AG09309 (cell line): ENCODE measurements around the gene STK31.
"Not testable (repeated sequence)": the region's sequence is repeated elsewhere in the genome, so short reads cannot be mapped to it uniquely, and the experiment has no call there.

Experiments used
- DNase-seq: peaks from one replicate; pipeline ENCODE4 v3.0.0-alpha.2; 2010; ENCODE audit warnings: low read depth
- H3K4me3 ChIP-seq: 2 replicates; pipeline ENCODE4 v1.5.1; 2011; ENCODE audit warnings: mild to moderate bottlenecking, low read depth, low read length, moderate library complexity; ENCODE audit not compliant: control insufficient read depth
- TF ChIP-seq, protein P1 (sequence below): IDR thresholded peaks from 2 replicates; pipeline ENCODE4 v1.5.1; 2011; ENCODE audit warnings: mild to moderate bottlenecking, low read depth, low read length, inconsistent platforms; ENCODE audit not compliant: insufficient read depth, control insufficient read depth; ENCODE audit errors: missing control alignments

The STK31 gene

DNA sequence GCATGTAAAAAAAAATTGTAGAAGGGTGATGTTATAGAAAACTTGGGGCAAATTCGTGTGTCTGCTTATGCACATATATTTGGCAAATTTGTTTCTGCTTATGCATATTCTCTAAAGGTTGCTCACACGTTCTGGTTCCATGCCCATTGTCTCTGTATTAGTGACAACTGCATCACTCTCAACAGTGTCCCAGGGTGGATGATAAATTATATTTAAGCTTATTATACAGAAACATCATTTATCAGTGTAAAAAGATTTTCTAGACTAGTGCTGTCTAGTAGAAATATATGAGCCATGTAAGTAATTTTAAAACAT lies 4.1 kb downstream of the STK31 start:
- DNase-seq: no peak
- TF ChIP-seq, protein P1, sequence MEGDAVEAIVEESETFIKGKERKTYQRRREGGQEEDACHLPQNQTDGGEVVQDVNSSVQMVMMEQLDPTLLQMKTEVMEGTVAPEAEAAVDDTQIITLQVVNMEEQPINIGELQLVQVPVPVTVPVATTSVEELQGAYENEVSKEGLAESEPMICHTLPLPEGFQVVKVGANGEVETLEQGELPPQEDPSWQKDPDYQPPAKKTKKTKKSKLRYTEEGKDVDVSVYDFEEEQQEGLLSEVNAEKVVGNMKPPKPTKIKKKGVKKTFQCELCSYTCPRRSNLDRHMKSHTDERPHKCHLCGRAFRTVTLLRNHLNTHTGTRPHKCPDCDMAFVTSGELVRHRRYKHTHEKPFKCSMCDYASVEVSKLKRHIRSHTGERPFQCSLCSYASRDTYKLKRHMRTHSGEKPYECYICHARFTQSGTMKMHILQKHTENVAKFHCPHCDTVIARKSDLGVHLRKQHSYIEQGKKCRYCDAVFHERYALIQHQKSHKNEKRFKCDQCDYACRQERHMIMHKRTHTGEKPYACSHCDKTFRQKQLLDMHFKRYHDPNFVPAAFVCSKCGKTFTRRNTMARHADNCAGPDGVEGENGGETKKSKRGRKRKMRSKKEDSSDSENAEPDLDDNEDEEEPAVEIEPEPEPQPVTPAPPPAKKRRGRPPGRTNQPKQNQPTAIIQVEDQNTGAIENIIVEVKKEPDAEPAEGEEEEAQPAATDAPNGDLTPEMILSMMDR: no peak
- H3K4me3 ChIP-seq: no peak overlapping the region

DNA sequence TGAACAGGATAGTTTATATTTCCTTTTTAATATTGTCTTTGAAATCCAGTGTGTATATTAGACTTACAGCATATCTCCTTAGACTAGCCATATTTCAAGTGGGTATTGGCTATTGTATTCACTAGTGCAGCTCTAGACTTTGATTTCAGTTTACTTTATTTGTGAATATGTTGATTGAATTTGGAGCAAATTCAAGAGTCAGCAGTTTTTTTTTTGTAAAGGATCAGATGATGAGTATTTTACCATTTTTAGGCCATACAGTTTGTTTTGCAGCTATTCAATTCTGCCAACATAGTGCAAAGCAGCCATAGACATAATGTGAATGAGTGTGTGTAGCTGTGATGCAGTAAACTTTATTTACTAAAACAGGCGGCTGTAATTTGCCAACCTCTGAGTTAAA lies 4.6 kb downstream of the STK31 start:
- TF ChIP-seq, protein P1: no peak
- H3K4me3 ChIP-seq: no peak overlapping the region
- DNase-seq: no peak

DNA sequence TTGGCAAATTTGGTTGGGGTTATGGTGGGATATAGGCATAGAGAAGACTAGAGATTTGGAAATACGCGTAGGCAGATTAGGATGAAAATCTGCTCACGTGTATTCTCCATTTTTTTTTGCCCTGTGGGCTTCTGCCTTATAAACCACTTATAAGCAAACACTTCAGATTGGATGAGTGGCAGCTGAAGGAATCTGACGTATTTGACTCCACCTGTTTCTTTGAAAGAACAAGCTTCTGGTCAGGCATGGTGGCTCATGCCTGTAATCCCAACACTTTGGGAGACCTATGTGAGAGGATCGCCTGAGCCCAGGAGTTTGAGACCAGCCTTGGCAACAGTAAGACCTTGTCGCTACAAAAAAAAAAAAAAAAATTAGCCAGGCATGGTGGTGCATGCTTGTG lies 5.1 kb downstream of the STK31 start:
- TF ChIP-seq, protein P1: no peak
- DNase-seq: no peak
- H3K4me3 ChIP-seq: no peak overlapping the region

DNA sequence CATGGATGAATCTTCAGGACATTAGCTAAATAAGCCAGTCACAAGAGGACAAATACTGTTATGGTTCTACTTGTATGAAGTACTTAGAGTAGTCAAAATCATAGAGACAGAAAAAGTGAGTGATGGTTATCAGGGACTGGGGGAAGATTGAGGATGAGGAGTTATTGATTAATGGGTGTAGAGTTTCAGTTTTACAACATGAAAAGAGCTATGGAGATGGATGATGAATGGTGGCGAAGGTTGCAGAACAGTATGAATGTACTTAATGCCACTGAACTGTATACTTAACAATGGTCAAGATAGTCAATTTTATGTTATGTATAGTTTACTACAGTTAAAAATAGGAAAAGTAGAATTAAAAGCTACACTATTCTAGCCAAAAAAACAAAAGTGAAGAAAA lies 7.8 kb downstream of the STK31 start:
- TF ChIP-seq, protein P1: no peak
- DNase-seq: no peak

DNA sequence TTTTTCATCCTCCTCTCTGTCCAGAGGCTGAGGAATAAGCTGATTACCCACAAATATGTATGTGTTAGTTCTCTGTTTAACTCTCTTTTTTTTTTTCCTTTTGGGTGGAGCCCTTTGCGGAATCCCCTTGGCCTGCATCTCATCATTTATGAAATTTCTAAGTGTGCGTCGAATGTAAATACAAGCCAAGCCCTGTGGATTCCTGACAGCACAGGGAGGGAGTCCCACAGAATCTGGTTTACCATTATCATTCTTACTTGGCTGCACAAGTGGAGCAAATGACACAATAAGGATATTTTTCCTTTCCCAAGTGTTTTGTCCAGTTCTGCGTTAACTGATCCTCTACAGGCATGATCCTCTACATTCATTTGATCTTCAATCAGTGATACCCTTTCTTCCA lies 11.4 kb downstream of the STK31 start:
- TF ChIP-seq, protein P1: no peak
- no peak for DNase-seq
- H3K4me3 ChIP-seq: no peak overlapping the region

More for the DNA sequence above, 7.8 kb downstream of the STK31 start:
- no peak overlapping the region for H3K4me3 ChIP-seq

DNA sequence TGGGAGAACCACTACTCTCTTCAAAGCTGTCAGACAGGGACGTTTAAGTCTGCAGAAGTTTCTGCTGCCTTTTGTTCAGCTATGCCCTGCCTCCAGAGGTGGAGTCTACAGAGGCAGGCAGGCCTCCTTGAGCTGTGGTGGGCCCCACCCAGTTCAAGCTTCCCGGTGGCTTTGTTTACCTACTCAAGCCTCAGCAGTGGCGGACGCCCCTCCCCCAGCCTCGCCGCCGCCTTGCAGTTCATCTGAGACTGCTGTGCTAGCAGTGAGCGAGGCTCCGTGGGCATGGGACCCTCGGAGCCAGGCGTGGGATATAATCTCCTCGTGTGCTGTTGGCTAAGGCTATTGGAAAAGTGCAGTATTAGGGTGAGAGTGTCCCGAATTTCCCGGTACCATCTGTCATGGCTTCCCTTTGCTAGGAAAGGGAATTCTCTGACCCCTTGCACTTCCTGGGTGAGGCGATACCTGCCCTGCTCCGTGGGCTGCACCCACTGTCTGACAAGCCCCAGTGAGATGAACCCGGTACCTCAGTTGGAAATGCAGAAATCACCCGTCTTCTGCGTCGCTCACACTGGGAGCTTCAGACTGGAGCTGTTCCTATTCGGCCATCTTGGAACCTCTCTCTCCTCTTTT lies 12.7 kb downstream of the STK31 start:
- H3K4me3 ChIP-seq, DNase-seq: not testable (repeated sequence)

DNA sequence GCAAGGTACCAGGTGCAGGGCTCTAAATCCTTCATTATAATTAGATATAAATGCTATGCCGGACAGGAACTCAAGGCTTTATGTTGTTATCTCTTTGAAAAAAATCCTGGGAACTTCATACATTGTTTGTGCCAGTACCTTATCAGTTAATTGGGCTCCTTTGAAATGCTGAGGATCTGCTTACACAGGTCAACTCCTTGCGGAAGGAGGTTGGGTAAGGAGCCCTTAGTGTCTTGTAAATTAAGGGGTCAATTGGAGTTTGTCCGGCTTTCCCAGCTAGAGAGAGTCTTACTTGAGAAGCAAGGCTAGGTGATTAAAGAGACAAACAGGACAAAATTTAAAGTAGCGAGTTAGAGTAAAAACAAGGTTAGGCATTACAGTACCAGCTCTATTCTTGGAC lies 14.1 kb downstream of the STK31 start:
- not testable (repeated sequence) for H3K4me3 ChIP-seq, DNase-seq

DNA sequence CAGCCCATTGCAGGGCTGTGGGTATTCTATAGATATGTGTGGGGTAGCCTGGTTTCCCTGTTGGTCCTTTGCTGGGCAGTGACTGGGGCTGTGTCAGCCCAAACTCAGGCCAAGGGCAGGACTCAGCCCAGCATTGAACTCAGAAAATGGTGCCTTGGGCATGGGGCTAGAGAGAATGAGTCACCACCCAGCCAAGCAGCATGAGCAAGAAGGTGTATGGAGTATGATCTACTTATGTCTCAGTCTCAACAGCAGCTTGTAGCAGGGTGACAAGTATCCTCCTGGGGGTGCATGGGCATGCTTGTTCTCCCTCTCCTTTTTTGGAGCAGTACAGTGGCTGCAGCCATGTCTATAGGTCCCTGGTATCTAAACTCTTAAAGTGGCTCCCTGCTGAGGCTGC lies 32.0 kb downstream of the STK31 start:
- no peak for DNase-seq
- TF ChIP-seq, protein P1: no peak
- H3K4me3 ChIP-seq: no peak overlapping the region
